22Rv1 (cell line): ENCODE measurements around the gene RPTOR.

Experiments
- H3K27ac ChIP-seq: fragments of 450-650 bp; 2 replicates; pipeline ENCODE4 v1.5.1; 2017
- ZFX ChIP-seq: fragments of 450-650 bp; IDR thresholded peaks from 2 replicates; pipeline ENCODE4 v1.6.1; 2017; ENCODE audit warnings: antibody characterized with exemption, borderline replicate concordance
- TF ChIP-seq, protein P1 (sequence below): fragments of 450-650 bp; IDR thresholded peaks from 2 replicates; pipeline ENCODE4 v1.5.1; 2017; ENCODE audit warnings: mild to moderate bottlenecking

RPTOR gene

DNA sequence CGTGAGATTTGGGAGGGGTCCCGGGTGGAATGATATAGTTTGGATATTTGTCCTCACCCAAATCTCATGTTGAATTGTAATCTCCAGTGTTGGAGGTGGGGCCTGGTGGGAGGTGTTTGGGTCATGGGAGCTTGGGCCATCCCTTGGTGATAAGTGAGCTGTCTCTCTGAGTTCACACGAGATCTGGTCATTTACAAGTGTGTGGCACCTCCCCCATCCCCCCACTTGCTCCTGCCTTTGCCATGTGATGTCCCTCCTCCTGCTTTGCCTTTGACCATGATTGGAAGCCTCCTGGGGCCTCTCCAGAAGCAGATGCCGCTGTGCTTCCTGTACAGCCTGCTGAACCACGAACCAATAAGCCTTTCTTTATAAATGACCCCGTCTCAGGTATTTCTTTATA lies 469.0 kb downstream of the RPTOR start:
- TF ChIP-seq ZFX: no peak
- TF ChIP-seq, protein P1, sequence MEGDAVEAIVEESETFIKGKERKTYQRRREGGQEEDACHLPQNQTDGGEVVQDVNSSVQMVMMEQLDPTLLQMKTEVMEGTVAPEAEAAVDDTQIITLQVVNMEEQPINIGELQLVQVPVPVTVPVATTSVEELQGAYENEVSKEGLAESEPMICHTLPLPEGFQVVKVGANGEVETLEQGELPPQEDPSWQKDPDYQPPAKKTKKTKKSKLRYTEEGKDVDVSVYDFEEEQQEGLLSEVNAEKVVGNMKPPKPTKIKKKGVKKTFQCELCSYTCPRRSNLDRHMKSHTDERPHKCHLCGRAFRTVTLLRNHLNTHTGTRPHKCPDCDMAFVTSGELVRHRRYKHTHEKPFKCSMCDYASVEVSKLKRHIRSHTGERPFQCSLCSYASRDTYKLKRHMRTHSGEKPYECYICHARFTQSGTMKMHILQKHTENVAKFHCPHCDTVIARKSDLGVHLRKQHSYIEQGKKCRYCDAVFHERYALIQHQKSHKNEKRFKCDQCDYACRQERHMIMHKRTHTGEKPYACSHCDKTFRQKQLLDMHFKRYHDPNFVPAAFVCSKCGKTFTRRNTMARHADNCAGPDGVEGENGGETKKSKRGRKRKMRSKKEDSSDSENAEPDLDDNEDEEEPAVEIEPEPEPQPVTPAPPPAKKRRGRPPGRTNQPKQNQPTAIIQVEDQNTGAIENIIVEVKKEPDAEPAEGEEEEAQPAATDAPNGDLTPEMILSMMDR: no peak
- H3K27ac ChIP-seq: no peak overlapping the region

DNA sequence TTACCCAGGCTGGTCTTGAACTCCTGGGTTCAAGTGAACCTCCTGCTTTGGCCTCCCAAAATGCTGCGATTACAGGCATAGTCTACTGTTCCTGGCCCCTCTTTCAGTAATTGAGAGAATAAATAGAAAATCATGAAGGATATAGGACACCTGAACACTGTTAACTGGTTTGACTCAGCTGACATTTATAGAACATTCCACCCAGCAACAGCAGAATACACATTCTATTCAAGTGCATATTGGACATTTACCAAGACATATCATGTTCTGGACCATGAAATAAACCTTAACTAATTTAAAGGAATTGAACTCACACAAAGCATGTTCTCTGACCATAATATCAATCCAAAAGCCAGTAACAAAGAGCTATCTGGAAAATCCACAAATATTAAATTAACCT lies 470.5 kb downstream of the RPTOR start:
- TF ChIP-seq ZFX: no peak
- TF ChIP-seq, protein P1: no peak
- H3K27ac ChIP-seq: no peak overlapping the region
